Measurements from ENCODE around the gene CDC42SE2.
"Not testable (repeated sequence)": the region's sequence is repeated elsewhere in the genome, so short reads cannot be mapped to it uniquely, and the experiment has no call there.

CDC42SE2 gene

DNA sequence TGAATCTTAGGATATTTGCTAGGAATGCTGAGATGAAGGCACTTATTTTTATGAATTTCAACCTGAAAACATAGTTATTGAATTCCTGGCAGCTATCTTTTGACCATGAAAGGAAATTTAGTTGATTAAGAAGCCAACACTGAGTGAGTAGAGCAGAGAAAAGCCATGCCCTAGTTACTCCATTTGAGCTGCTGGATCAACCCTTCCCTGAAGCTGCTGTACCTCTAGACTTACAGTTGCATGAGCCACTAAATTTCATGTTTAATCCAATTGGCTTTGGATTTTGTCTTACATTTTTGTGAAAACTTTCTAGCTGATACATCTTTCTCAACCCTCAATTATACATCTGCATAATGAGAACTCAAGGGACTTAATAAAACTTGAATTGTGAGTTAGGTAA is 54.6 kb downstream of the CDC42SE2 start:
- no peak for DNase-seq (ENCODE audit: low read depth)

DNA sequence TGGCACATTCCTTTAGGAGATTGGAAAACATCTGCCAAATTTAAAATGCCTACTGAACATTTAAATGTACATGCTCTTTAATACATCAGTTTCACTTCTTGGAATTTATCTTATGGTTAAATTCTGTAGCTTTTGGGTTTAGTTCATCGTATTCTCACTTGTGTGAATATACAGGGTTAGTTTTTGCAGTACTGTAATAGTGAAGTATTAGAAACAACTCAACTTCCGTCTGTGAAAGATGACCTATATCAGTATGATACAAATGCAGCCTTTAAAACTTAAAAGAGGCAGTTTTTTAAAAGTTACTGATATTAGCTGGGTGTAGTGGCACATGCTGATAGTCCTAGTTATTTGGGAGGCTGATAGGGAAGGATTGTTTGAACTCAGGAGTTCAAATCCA is 57.2 kb downstream of the CDC42SE2 start:
- no peak for DNase-seq (ENCODE audit: low read depth)

DNA sequence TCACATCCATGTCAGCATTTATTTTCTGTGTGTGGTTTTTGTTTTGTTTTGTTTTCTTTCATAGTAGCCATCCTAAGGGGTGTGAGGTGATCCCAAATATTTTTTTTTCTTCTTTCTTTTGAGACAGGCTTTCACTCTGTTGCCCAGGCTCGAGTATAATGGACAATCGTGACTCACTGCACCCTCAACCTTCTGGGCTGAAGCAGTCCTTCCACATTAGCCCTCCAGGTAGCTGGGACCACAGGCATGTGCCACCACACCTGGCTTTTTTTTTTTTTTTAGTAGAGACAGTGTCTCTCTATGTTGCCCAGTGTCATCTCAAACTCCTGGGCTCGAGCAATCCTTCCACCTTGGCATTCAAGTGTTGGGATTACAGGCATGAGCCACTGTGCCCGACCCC is 59.1 kb downstream of the CDC42SE2 start:
- DNase-seq (ENCODE audit: low read depth), result no peak

DNA sequence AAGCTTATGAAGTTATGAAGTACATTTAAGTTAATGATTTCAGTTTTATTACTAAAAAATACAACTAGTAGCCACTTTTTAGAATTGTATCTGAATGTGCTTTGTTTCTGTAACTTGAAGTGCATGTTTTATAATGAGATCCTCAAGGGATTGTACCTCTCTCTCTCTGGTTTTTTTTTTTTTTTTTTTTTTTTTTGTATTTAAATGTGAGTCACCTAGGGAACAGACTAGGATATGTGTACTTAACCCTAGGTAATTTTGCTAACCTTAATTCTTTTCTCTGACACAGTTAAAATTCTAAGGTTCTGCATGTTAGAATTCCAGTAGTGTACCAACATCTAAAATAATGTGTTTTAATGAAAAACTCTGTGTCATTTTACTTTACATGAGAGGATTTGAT is 59.5 kb downstream of the CDC42SE2 start:
- DNase-seq (ENCODE audit: low read depth), result no peak

DNA sequence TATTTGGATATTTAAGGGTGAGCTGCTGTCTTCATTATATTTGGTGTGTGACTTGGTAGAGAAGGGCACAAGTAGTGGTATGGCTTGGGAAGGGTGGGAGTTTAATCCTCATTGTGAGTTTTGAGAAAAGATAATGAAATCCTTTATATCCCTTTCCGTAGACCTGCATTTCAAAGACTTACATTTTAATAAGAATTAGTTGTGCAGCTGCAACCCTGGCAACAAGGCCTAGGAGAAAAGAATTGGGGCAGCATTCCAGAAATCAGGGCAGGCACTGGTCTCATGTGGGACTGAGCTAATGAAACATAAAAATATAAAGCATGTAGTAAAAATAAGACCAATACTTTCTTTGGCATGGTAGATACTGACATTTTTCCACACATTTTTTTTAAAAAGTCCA is 60.5 kb downstream of the CDC42SE2 start:
- no peak for DNase-seq (ENCODE audit: low read depth)

DNA sequence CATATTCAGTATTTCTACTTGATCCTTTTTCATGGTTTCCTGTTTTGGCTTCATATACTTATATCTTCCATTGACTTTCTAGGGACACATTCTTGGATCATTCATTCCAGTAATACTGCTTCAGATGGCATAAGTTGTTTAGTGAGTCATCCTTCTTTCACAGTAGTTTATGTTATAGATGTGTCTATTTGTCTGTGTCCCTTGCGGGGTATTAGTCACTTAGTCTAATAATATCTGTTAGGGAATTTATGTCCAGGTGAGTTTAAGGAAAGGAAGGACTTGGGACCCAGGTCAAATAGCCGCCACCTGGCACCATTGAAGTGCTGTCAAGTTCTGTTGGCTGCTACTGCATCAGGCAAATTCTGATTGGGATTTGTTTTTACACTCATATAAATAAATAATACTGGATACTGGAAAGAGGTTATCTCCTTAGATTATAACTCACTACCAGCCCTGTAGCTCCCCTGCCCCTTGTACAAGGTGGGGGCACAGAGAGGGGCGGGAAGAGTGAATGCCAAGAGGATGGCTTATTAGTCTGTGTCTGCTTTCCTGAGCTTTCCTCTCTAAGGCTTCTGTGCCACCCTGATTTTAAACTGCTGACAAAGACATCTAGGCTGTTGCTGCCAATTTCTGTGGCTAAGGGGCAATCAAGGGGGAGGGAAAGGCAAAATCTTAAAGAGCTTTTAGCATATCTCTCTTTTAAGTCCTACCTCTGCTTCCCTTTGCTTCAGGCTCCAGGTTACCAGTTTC is 64.9 kb downstream of the CDC42SE2 start:
- DNase-seq (ENCODE audit: low read depth), result peak; percentile 27

DNA sequence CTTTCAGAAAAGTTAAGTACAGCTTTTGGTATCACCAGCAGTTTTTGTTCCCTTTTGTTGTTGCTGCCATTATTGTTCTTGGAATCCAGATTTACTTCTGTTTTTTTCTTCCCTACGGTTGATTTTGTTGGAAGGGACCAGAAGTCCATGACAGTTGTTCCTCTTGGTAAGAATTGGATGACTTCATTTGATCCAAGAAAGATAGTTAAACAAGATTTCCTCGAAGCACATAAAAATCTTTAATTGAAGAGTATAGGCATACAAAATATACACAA is 65.4 kb downstream of the CDC42SE2 start:
- no peak for DNase-seq (ENCODE audit: low read depth)

DNA sequence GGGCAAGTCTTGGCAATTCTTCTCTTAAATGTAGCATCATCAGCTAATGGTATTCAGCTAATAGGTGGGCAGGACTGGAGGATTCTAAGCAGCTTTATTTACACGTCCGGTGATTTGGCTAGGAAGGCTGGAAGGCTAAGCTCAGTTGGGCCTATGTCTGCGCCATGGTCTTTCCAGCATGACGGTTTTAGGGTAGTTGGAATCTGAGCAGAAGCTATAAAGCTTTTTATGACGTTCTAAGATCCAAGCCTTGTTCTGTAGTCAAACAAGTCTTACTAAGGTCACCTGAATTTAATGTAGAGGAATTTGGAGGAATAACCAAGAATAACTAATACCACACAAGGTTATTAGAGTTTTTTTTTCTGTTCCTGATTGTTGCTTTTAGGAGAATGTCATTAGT is 66.2 kb downstream of the CDC42SE2 start:
- DNase-seq (ENCODE audit: low read depth), result no peak

DNA sequence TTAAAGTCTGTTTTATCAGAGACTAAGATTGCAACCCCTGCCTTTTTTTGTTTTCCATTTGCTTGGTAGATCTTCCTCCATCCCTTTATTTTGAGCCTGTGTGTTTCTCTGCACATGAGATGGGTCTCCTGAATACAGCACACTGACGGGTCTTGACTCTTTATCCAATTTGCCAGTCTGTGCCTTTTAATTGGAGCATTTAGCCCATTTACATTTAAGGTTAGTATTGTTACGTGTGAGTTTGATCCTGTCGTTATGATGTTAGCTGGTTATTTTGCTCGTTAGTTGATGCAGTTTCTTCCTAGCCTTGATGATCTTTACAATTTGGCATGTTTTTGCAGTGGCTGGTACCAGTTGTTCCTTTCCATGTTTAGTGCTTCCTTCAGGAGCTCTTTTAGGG is 71.9 kb downstream of the CDC42SE2 start:
- not testable (repeated sequence) for DNase-seq (ENCODE audit: low read depth)

DNA sequence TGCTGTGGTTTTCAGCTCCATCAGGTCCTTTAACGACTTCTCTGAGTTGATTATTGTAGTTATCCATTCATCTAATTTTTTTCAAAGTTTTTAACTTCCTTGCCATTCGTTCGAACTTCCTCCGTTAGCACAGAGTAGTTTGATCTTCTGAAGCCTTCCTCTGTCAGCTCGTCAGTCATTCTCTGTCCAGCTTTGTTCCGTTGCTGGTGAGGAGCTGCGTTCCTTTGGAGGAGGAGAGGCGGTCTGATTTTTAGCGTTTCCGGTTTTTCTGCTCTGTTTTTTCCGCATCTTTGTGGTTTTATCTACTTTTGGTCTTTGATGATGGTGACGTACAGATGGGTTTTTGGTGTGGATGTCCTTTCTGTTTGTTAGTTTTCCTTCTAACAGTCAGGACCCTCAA is 72.9 kb downstream of the CDC42SE2 start:
- not testable (repeated sequence) for DNase-seq (ENCODE audit: low read depth)

DNA sequence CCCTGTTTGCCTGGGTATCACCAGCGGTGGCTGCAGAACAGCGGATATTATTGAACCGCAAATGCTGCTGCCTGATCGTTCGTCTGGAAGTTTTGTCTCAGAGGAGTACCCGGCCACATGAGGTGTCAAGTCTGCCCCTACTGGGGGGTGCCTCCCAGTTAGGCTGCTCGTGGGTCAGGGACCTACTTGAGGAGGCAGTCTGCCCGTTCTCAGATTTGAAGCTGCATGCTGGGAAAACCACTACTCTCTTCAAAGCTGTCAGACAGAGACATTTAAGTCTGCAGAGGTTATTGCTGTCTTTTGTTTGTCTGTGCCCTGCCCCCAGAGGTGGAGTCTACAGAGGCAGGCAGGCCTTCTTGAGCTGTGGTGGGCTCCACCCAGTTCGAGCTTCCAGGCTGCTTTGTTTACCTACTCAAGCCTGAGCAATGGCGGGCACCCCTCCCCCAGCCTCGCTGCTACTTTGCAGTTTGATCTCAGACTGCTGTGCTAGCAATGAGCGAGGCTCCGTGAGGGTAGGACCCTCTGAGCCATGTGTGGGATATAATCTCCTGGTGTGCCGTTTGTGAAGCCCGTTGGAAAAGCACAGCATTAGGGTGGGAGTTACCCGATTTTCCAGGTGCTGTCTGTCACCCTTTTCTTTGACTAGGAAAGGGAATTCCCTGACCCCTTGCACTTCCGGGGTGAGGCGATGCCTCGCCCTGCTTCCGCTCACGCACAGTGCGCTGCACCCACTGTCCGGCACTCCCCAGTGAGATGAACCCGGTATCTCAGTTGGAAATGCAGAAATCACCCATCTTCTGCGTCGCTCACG is 73.6 kb downstream of the CDC42SE2 start:
- not testable (repeated sequence) for DNase-seq (ENCODE audit: low read depth)

DNA sequence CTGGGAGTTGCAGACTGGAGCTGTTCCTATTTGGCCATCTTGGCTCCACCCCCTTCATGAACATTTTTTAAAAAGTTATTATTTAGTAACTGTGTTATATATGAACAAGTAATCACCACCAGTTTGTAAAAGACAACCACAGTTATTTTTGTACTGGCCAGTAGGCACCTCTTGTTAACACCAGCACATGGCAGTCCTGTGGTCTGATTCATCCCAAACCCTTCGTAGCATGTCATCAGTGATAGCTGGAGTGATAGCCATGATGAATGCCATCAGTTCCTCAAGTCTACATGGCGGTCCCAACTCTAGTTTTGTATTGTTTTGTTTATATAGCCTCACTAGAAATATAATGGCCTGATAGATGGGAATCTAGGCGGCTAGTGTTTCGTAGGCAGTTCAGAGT is 74.2 kb downstream of the CDC42SE2 start:
- DNase-seq (ENCODE audit: low read depth), result no peak

DNA sequence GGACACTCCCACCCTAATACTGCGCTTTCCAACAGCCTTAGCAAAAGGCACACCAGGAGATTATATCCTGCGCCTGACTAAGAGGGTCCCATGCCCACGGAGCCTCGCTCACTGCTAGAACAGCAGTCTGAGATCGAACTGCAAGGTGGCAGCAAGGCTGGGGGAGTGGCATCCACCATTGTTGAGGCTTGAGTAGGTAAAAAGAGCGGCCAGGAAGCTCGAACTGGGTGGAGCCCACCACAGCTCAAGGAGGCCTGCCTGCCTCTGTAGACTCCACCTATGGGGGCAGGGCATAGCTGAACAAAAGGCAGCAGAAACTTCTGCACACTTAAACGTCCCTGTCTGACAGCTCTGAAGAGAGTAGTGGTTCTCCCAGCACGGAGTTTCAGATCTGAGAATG is 80.4 kb downstream of the CDC42SE2 start:
- not testable (repeated sequence) for DNase-seq (ENCODE audit: low read depth)

DNA sequence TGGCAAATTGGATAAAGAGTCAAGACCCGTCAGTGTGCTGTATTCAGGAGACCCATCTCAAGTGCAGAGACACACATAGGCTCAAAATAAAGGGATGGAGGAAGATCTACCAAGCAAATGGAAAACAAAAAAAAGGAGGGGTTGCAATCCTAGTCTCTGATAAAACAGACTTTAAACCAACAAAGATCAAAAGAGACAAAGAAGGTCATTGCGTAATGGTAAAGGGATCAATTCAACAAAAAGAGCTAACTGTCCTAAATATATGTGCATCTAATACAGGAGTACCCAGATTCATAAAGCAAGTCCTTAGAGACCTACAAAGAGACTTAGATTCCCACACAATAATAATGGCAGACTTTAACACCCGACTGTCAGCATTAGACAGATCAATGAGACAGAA is 82.4 kb downstream of the CDC42SE2 start:
- not testable (repeated sequence) for DNase-seq (ENCODE audit: low read depth)

DNA sequence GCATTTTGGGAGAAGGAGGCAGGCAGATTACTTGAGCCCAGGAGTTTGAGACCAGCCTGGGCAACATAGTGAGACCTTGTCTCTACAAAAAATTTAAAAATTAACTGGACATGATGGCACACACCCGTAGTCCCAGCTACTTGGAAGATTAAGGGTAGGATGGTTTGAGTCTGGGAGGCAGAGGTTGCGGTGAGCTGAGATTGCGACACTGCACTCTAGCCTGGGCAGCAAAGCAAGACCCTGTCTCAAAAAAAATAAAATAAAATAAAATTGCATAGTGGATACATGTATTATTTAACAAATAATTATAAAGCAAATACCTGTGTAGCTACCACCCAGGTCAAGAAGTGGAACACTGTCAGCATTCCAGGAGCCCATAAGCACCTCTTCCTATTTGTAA is 90.1 kb downstream of the CDC42SE2 start:
- DNase-seq (ENCODE audit: low read depth), result no peak

DNA sequence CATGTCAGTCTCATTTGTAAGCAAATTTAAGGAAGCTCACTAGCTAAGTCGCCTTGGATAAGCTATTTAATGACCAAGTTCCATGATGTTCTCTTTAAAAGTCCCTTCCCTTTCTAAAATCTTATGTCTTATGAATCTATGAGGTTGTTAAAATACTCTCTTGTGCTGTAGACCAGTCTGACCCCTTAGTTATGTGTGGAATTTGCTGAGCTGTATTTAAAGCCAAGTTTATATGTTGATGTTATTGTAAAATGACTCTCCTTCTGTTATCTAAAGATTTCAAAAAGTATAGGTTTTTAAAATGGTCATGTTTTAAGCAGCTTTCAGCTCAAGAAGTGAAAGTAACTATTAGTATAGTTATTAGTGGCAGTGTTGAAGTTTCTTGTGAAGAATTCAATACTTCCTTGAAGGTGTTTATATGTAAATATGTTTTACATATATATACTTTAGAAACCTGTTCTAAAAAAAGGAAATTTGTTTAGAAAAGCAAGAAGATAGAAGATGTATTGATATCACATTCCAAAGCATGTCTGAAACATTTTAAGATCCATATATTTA is 92.2 kb downstream of the CDC42SE2 start:
- peak; percentile 22 for DNase-seq (ENCODE audit: low read depth)

DNA sequence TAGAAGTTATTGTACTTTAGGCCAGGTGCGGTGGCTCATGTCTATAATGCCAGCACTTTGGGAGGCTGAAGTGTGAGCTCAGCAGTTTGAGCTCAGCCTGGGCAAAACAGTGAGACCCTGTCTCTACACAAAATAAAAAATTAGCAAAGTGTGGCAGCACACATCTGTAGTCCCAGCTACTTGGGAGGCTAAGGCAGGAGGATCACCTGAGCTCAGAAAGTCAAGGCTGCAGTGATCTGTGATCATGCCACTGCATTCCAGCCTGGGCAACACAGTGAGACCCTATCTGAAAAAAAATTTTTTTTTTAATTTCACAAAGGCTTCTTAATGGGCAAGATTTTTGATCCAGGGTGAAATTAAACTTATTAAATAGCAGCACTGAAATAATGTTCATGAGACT is 92.8 kb downstream of the CDC42SE2 start:
- DNase-seq (ENCODE audit: low read depth), result no peak

DNA sequence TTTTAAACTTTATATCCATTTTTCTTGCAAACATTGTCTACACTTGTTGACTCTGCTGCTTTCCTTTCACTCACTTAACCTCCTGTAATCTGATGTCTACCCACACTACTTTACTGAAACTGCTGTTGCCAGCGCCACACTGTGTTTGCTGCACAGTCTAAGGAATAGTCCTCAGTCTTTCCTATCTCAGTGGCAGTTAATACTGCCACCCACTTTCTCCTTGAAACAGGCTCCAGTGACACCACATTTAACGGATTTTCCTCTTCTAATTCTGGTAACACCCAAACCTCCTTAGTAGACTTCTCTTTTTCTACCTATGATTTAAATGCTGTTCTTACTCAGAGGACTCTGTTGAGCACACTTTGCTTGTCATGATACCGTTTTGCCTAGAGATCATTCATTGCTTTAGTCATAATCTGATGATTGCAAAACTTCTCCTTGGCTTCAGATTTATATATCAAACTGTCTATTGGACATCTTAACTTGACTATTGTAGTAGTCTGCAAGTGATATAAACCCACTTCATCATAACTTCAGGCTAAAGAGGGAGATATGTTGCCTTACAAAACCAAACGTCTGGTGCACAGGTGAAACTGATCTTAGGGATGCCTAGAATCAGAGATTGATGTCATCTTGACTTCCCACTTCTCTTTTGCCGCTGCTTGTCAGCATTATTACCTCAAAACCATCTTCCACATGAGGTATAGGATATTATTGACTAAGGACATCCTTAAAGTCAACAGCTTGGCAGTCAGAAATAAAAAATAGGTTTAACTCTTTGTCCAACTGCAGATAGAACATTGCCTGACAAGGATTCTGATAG is 94.1 kb downstream of the CDC42SE2 start:
- DNase-seq (ENCODE audit: low read depth), result no peak

DNA sequence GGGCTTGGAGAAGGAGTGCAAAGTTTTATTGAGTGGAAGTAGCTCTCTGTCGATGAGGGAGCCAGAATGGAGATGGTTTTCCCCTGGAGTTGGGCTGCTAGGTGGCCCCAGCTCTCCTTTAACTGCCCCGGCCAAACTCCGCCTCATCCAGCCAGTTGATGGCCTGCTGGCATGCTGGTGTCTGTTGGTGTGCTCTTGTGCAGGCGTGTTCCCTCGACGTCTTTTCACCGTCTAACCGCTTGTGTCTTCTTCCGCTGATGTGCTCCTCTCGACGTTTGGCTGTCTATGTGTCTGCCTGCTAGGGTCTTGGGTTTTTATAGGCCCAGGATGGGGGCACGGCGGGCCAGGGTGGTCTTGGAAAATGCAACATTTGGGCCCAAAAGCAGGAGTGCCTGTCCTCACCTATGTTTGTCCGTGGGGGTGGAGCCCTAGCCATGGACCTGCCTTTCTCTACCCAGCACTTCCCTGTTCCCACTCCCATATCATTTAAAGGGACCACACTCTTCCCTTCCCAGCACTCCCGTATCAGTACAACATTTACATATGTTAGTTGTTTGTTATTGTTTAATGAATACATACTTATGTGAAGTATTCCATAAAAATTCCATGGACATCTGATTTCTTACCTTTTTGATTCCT is 97.9 kb downstream of the CDC42SE2 start:
- no peak for DNase-seq (ENCODE audit: low read depth)

DNA sequence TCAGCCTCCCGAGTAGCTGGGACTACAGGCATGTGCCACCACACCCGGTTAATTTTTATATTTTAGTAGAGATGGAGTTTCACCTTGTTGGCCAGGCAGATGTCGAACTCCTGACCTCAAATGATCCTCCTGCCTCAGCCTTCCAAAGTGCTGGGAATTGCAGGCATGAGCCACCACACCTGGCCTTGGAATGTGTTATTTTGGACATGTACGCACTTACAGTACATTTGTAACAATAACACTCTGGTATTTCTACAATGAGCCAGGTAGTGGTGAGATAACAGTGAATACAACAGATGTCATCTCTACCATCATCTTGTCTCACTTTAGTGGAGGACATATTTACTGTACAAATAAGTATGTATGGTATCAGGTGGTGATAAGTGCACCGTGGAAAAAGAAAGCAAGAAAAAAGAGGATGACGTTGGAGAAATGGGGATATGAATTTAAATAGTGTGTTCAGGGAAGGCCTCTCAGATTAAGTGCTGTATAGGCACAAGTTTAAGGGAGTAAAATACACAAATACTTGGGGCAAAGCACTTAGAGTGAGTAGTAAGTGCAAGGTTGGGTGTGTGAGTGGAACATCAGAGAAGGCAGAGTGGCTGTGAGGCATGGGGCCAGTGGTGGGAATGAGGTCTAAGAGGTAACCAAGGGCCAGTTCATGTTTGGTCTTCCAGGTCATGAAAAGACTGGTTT is 100.1 kb downstream of the CDC42SE2 start:
- no peak for DNase-seq (ENCODE audit: low read depth)

DNA sequence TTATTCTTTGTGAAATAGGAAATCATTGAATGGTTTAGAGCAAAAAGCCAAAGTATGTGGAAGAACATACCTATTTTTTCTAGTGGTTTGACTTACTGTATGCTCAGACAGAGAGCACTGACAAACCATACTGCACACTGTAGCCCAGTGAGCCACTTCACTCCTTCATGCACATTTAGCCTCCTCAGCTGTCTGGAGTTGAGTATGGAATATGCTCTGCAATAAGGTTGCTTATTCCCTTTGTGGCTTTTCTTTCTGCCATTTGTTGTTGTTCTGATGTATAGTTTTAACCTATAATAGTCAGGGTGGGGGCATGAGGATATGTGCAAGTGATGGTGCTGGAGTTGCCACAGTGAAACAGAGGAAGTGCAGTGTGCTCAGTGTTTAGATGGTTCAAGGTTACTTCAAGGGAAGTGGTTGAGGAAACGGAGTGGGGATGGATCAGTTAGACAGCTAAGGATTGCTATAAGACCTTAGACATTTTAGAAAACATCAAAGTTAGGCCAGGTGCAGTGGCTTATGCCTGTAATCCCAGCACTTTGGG is 100.7 kb downstream of the CDC42SE2 start:
- DNase-seq (ENCODE audit: low read depth), result no peak
